GM12873 (cell line): ENCODE results near the gene CUL1.

Source experiments
- TF ChIP-seq, protein P1 (sequence below): IDR thresholded peaks from 2 replicates; pipeline ENCODE4 v1.5.1; 2012; ENCODE audit warnings: low read depth, mild to moderate bottlenecking, moderate library complexity, low read length, control low read depth; ENCODE audit not compliant: insufficient read depth; ENCODE audit errors: missing control alignments

CUL1 gene

DNA sequence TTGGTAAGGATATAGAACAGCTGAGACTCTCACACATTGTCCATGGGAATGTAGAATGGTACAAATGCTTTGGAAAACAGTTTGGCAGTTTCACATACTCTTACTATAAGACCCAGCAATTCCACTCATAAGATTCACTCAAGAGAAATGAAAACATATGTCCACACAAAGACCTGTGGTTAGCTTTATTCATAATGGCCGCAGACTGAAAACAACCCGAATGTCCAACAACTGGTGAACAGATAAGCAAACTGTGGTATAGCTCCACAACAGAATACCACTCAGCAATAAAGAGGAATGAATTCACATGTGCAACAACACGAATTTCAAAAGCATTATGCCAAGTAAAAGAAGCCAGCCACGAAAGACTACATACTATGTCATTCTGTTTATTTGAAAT lies 33.5 kb upstream of the CUL1 start:
- TF ChIP-seq, protein P1, sequence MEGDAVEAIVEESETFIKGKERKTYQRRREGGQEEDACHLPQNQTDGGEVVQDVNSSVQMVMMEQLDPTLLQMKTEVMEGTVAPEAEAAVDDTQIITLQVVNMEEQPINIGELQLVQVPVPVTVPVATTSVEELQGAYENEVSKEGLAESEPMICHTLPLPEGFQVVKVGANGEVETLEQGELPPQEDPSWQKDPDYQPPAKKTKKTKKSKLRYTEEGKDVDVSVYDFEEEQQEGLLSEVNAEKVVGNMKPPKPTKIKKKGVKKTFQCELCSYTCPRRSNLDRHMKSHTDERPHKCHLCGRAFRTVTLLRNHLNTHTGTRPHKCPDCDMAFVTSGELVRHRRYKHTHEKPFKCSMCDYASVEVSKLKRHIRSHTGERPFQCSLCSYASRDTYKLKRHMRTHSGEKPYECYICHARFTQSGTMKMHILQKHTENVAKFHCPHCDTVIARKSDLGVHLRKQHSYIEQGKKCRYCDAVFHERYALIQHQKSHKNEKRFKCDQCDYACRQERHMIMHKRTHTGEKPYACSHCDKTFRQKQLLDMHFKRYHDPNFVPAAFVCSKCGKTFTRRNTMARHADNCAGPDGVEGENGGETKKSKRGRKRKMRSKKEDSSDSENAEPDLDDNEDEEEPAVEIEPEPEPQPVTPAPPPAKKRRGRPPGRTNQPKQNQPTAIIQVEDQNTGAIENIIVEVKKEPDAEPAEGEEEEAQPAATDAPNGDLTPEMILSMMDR = no peak

DNA sequence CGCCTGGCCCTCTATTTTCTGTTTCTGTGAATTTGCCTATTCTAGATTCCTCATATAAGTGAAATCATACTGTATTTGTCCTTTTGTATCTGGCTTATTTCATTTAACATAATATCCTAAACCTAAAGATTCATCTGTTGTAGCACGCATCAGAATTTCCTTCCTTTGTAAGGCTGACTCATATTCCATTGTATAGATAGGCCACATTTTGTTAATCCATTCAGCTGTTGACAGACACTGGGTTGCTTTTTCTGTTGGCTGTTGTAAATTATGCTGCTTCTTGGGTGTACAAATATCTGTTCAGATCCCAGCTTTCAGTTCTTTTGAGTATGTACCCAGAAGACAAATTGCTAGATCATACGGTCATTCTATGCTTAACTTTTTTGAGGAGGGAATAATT lies 28.8 kb upstream of the CUL1 start:
- TF ChIP-seq, protein P1 = no peak

DNA sequence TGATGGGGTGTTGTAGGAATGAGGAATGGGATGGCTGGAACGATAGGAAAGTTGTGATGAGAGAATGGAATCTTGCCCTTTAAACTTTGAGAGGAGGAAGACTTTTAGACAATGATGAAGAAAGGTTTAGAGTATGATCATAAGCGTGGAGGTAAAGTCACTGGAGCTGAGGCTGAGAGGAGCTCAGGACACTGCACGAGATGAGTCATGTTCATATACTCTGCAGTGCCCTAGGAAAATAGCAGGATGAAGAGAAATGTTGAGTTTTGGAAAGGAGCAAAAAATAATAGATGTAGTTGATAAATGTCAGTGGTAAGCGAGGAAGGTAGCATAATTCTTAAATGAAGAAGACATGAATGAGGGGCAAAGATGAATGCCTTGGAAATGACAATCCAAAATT lies 28.3 kb upstream of the CUL1 start:
- TF ChIP-seq, protein P1 = no peak

DNA sequence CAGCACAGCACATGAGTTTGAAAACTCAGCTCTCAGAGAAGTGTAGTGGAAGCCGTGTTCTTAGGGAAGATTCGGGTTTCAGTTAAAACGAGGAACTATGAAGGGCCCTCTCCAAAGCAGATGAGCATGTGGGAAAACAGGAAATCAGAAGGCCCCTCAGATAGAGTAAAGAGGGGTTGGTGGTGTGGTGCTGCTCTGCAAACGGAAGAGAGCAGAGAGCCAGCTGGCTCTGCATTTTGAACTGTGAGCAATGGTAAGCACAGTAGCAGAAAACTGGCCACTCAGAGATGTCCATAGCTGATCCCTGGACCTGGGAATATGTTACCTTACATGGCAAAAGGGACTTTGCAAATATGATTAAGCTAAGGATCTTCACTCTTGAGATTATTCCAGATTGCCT lies 27.9 kb upstream of the CUL1 start:
- TF ChIP-seq, protein P1 = no peak

- TF ChIP-seq, protein P1 = no peak
Measured at GRCh38 chr7:148672041-148672440, 26.7 kb upstream of the CUL1 start.

GRCh38 chr7:148674689-148675088 lies 24.0 kb upstream of the CUL1 start:
- TF ChIP-seq, protein P1 = no peak

- TF ChIP-seq, protein P1 = no peak
Measured at GRCh38 chr7:148676291-148676690, 22.4 kb upstream of the CUL1 start.
